Measurements from ENCODE around the gene REPS2.

Gene REPS2

DNA sequence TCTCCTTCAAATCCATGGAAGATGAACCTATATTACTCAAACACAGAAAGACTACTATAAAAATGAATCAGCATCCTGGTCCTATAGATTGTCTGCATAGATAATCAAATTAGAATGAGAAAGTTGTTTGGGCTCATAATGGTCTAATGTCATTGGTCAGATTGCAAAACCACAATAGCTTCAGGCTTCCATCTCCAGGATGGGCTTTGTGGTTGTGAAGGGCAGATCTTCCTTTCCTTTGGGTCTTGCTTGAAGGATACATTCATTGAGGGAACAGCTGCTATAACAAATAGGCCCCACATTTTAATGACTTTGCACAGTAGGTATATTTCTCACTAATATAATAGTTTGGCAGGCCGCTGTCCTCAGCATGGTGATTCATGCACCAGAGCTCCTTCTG, 94.3 kb downstream of the REPS2 start:
- TF ChIP-seq, protein P1, sequence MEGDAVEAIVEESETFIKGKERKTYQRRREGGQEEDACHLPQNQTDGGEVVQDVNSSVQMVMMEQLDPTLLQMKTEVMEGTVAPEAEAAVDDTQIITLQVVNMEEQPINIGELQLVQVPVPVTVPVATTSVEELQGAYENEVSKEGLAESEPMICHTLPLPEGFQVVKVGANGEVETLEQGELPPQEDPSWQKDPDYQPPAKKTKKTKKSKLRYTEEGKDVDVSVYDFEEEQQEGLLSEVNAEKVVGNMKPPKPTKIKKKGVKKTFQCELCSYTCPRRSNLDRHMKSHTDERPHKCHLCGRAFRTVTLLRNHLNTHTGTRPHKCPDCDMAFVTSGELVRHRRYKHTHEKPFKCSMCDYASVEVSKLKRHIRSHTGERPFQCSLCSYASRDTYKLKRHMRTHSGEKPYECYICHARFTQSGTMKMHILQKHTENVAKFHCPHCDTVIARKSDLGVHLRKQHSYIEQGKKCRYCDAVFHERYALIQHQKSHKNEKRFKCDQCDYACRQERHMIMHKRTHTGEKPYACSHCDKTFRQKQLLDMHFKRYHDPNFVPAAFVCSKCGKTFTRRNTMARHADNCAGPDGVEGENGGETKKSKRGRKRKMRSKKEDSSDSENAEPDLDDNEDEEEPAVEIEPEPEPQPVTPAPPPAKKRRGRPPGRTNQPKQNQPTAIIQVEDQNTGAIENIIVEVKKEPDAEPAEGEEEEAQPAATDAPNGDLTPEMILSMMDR (IDR thresholded peaks at IDR 0.05; ENCODE audit: control extremely low read depth, extremely low read depth, low read depth, missing control alignments), result no peak
- POLR2A ChIA-PET, result no interaction called here
- CTCF ChIA-PET, result interaction anchor here (2.3 kb wide), 1 partner anchor 157 kb away, joined by 9 read pairs; no protein-coding TSS in a partner anchor
- no peak for DNase-seq (ENCODE audit: extremely low spot score)

DNA sequence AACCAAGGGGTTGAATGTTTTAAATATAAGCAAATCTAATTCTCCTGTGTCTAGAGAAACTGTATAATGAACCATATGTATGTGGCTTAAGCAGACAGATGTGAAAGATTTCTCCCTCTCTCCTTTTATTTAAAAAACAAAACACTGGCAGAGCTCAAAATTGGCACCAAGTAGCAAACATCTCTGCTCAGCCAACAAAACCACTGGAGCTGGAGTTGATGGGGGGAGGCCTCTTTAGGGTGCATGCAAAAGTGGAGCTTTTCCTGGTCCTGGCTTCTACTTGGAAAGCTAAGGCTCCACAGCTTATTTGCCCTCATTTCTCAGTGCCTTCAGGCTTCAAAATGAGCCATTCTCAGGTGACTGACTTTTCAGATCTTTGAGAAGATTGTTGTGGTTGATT, 95.6 kb downstream of the REPS2 start:
- POLR2A ChIA-PET, result no interaction called here
- no peak for DNase-seq (ENCODE audit: extremely low spot score)
- TF ChIP-seq, protein P1 (IDR thresholded peaks at IDR 0.05; ENCODE audit: control extremely low read depth, extremely low read depth, low read depth, missing control alignments), result no peak
- CTCF ChIA-PET, result interaction anchor here (0.7 to 1.2 kb wide), 3 partner anchors 79 to 159 kb away, joined by 3 to 4 read pairs (median 3); no protein-coding TSS in a partner anchor

DNA sequence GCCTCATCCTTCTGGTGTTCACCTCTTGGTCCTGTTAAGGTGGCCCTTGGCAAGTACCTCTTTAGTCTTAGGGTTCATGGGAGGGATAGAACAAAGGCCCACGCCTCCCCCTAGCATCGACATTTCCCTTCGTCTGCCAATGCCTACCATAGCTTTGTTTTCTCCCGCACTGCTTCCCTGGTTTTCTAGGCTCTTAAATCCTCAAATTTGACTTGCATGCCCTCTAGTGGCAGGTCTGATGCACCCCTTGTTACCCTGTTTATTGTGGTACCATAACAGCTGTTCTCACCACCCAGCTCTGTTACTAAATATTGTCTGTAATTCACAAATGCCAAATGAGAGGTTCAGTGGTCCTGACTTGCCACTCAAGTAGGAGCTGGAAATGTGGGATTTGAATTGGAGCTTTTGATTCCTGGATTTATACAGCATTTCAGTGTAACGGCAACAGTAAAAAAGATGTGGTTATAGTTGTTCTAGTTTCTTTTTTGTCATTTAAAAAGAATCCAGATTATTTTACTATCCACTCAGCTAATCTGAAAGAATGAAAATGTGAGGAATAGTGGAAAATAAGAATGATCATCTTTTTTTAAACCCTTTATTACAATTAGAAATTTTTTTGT, 100.1 kb downstream of the REPS2 start:
- POLR2A ChIA-PET, result no interaction called here
- DNase-seq (ENCODE audit: extremely low spot score), result peak; percentile 43
- TF ChIP-seq, protein P1 (IDR thresholded peaks at IDR 0.05; ENCODE audit: control extremely low read depth, extremely low read depth, low read depth, missing control alignments), result peak; percentile 68
- CTCF ChIA-PET, result interaction anchor here (0.6 to 3.2 kb wide), 25 partner anchors 8 to 227 kb away, joined by 3 to 37 read pairs (median 4); no protein-coding TSS in a partner anchor

DNA sequence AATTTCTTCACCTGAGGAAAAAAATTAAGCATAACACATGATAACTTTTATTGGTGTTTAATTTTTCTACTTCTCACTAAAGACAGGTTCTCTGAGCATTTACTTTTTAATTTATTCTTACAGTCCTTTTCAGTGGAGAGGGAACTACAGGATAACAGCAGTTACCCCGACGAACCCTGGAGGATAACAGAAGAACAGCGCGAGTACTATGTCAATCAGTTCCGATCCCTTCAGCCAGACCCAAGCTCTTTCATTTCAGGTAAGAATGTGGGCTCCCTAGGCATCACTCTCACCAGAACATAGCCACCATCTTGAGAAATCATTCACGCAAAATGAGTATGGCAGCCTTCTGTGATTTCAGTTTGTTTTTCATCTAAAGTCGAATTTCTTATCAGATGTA, 100.8 kb downstream of the REPS2 start:
- TF ChIP-seq, protein P1 (IDR thresholded peaks at IDR 0.05; ENCODE audit: control extremely low read depth, extremely low read depth, low read depth, missing control alignments), result no peak
- ChIA-PET CTCF (interaction anchor here (0.6 to 3.2 kb wide), 23 partner anchors 9 to 228 kb away, joined by 3 to 37 read pairs (median 4); no protein-coding TSS in a partner anchor), POLR2A (no interaction called here)
- no peak for DNase-seq (ENCODE audit: extremely low spot score)

DNA sequence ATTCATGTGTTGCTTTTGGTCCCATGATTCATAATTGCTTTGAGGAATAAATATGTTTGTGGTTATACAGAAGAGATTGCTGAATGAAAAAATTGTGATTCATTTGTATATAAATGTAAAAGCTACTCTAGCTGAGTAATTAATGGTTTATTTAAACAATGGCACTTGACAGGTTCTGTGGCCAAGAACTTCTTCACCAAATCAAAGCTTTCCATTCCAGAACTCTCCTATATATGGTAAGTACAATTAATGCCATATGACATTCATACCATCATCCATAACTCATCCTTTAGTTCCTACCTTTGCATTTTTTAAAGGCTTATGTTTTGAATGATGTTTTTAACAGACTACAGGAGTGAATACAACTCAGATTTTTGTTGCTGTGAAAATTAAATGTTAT, 105.8 kb downstream of the REPS2 start:
- POLR2A ChIA-PET, result no interaction called here
- TF ChIP-seq, protein P1 (IDR thresholded peaks at IDR 0.05; ENCODE audit: control extremely low read depth, extremely low read depth, low read depth, missing control alignments), result no peak
- DNase-seq (ENCODE audit: extremely low spot score), result no peak
- CTCF ChIA-PET, result interaction anchor here (1.0 to 1.2 kb wide), 2 partner anchors 169 to 226 kb away, joined by 3 to 4 read pairs; no protein-coding TSS in a partner anchor

DNA sequence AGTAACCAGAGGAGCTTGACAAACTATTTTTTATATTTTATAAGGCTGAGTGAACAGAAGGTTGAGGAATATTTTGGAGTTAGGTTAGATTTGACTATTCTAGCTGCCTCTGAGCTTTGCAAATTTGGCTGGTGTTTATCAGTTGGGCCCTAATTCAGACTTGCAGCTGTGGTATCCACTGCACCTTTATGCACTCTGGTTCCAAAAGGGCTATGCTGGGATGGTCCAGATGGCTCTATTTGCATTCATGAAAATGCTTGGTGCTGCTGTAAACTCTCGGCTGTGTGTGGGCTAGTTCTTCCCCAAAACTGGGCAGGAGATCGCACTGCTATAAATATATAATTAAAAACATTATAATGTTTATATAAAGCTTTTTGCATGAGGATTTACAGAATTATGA, 106.3 kb downstream of the REPS2 start:
- POLR2A ChIA-PET, result no interaction called here
- TF ChIP-seq, protein P1 (IDR thresholded peaks at IDR 0.05; ENCODE audit: control extremely low read depth, extremely low read depth, low read depth, missing control alignments), result no peak
- no peak for DNase-seq (ENCODE audit: extremely low spot score)
- CTCF ChIA-PET, result no interaction called here
